ENCODE measurements around the gene CKAP2L.

The CKAP2L gene

GRCh38 chr2:112791693-112792230, 27.4 kb upstream of the CKAP2L start:
- DNase-seq = no peak

DNA sequence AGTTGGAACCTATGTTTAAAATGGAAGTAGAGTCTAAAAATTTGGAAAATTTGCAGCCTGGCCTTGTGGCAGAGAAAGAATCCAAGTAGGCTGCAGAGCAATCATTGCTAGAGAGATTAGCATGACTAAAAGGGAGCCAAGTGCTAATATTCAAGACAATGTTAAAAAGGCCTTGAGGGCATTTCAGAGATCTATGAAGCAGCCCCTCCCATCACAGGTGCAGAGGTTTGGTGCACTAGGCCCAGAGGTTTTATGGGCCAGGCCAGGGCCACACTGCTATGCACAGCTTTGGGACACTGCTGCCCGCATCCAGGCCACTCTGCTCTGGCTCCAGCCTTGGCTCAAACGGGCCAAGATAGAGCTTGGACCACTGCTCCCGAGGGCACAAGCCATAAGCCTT, 26.6 kb upstream of the CKAP2L start:
- no peak for DNase-seq

- no peak for DNase-seq
Observed at GRCh38 chr2:112790305-112790704, 25.9 kb upstream of the CKAP2L start.

GRCh38 chr2:112789186-112789585, 24.8 kb upstream of the CKAP2L start:
- DNase-seq = no peak

DNA sequence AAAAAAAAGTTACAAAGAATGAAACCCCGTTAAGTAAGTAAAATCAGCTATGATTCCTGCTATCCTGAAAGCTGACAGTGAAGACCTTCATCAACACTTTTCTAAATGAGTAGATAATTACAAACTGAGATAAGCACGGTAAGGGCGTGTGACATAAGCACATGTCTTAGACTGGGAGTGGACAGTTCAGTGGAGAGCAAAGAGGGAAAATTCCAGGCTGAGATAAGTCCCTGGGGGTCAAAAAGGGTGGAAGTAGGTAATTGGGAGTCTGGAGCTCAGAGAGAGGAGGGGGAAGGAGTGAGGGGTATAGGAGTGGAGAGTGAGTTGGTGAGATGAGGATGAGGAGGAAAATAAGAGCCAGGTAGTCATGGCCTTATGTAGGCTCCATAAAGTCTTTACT, 24.2 kb upstream of the CKAP2L start:
- no peak for DNase-seq

- no peak for DNase-seq
Observed at GRCh38 chr2:112787729-112788393, 23.5 kb upstream of the CKAP2L start.

DNA sequence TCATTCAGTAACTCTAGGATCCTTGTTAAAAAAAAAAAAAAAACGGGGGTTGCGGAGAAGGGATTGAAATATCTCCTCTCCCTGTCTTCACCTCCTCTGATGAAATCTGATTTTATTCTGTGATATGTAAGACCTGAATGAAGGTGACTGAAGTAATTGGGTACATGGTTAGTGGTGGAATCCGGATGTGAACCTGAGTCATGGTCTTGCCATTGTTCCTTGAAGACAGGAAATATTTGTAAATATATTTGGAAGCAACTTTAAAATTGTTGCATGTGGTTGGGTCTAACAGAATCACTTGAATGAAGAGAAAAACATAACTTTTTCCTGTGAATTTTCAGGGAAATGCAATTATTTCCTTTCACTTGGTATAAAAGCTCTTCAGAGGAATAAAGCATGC, 22.9 kb upstream of the CKAP2L start:
- no peak for DNase-seq

- no peak for DNase-seq
Observed at GRCh38 chr2:112784199-112785189, 20.1 kb upstream of the CKAP2L start, which contains the start of gene IL1A. Gene IL1A, minus strand, starts transcription at chr2:112784493. Its CDS starts 723 bp downstream, at chr2:112783770.

DNA sequence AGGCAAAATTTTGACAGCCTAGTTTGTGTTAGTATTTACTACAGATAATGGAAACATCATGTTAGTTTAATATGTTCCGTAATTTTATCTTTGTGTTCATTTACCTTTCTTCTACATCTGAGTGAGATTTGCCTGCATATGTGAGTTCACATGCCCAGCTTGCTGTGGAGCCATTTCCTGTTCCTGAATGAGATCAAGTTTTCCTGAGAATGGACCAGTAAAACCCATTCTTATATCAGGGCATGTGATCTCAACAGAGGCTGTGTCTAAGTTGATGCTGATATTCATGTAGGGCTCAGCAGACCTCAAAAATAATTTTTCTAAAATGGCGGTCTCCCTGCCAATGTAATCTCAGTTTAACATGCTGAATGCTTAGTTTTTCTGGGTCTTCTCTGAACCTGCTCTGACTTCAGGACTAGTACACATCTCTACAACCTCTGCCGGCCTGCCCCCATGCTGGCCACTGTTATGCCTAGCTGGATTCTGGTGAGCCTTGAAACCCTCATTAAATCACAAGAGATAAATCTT, 18.8 kb upstream of the CKAP2L start:
- DNase-seq = no peak

DNA sequence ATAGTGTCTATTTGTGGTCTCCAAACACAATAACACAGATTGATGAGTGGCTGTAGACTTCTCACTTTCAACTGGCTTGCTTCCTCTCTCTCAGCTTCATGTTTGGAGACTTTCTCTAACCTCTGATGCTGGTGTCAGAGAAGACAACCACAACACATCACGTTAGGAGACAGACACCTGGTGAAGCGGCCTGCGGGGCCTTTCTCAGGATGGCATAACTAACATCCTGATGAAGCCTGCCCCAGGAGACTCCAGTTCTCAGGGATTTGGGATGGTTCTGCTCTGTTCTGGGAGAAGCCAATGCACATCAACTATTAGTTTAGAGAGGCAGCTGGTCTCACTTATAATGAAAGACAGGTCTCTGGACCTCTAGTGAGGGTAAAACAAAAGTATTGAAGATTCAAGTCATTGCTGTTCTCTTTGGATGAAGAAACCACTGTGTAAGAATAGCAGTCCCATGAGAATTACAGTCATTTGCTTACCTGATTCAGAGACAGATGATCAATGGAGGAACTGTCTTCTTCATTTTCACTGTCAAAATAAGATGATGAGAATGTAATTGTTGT, 17.9 kb upstream of the CKAP2L start:
- DNase-seq = no peak

- DNase-seq = no peak
Observed at GRCh38 chr2:112779598-112779997, 15.2 kb upstream of the CKAP2L start.

GRCh38 chr2:112777036-112777435, 12.6 kb upstream of the CKAP2L start:
- no peak for DNase-seq

GRCh38 chr2:112776113-112776512, 11.7 kb upstream of the CKAP2L start:
- DNase-seq = no peak

- DNase-seq = no peak
Observed at GRCh38 chr2:112774536-112775285, 10.3 kb upstream of the CKAP2L start.

GRCh38 chr2:112773556-112773955, 9.1 kb upstream of the CKAP2L start:
- DNase-seq = no peak

- DNase-seq = no peak
Observed at GRCh38 chr2:112772911-112773475, 8.6 kb upstream of the CKAP2L start.

- no peak for DNase-seq
Observed at GRCh38 chr2:112772322-112772721, 7.9 kb upstream of the CKAP2L start.

- no peak for DNase-seq
Observed at GRCh38 chr2:112768432-112768831, 4.0 kb upstream of the CKAP2L start.

DNA sequence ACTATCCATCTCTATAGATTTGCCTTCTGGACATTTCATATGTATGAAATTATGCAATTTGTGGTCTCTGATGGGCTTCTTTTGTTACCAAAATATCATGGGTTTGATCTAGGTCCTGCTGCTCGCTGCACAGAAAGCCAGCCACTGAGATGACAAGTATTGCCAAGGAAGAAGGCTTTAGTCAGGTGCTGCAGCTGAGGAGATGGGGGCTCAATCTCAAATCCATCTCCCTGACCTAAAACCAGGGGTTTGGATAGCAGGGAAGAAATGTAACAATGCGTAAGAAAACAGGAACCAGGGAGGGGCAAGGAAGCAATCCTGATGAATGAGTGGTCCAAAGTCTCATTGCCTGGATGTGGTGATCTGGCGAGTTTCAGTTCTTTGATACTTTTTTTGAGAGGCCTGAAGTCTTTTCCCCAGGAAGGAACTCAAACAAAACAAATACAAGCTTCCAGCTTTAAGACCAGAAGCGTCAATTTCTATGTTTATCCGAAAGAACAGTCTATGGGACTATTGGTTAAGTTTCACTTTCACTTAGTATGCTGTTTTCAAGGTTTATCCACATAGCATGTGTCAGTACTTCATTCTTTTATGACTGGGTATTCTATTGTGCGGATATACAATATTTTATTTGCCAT, 3.4 kb upstream of the CKAP2L start:
- DNase-seq = no peak

GRCh38 chr2:112765251-112765650, 842 bp upstream of the CKAP2L start:
- DNase-seq = no peak

GRCh38 chr2:112762276-112762675, 2.1 kb downstream of the CKAP2L start:
- no peak for DNase-seq

Measured in effector CD8-positive, alpha-beta T cell (primary cell).